Right lobe of liver (tissue), 4 donors: Measurements from ENCODE around the gene UBL7.

ENCODE experiments used
- CTCF ChIP-seq, 4 donors: fragments of 200-600 bp in 3 of 4; fragments of 450-650 bp in 1 of 4; IDR thresholded peaks; one replicate each; pipeline versions ENCODE4 v1.5.1 to v1.8.0; 2016 to 2022; ENCODE audit warnings: antibody characterized with exemption in 4 of 4, mild to moderate bottlenecking in 2 of 4
- POLR2A ChIP-seq: fragments of 450-650 bp; IDR thresholded peaks from one replicate; pipeline ENCODE4 v1.6.1; 2017; ENCODE audit warnings: antibody characterized with exemption, mild to moderate bottlenecking
- donor health status: DM: no; HTN: no; CAD: no.
- donor health status: DM: no; HTN: no; CAD: no.
- donor health status: DM: no; HTN: yes; CAD: no.

DNA sequence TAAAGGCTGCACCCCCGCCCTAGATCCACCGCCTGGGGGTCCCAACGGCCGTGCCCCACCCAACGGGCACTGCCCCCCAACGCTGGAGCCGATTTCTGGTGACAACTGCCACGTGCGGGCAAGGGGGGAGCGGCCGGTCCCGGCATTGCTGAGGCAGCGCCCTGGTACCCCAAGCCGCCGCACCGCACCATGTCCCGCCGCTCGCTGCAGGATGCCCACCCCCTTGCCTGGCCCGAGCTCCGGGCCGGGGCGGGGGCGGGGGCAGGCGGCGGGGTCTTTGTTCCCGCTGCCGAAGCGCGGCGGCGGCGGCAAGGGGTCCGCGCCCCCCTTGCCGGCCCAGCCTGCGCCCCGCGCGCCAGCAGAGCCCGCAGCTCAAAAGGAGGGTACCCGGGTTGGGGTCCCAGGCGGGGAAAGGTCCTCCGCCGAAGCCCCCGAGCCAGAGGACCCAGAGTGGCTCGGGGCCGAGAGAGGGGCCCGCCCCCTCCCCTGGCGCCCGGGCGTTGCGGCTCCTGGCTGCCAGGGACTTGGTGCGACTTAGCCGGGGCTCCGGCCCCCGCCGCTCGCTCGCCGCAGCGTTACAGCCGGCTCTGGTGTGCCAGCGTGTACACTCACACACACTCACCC is 27.9 kb downstream of the UBL7 start:
- TF ChIP-seq CTCF (IDR thresholded peaks at IDR 0.05): no peak
- TF ChIP-seq POLR2A: no peak
